VCaP (cell line): ENCODE results near the gene PIK3C2G.

Experiments
- H3K27ac ChIP-seq: fragments of 450-650 bp; 2 replicates; pipeline ENCODE4 v1.5.1; 2017
- TF ChIP-seq, protein P1 (sequence below): fragments of 450-650 bp; conservative IDR thresholded peaks from 2 replicates; pipeline ENCODE4 v1.5.1; 2017; ENCODE audit warnings: mild to moderate bottlenecking, moderate library complexity

The PIK3C2G gene

DNA sequence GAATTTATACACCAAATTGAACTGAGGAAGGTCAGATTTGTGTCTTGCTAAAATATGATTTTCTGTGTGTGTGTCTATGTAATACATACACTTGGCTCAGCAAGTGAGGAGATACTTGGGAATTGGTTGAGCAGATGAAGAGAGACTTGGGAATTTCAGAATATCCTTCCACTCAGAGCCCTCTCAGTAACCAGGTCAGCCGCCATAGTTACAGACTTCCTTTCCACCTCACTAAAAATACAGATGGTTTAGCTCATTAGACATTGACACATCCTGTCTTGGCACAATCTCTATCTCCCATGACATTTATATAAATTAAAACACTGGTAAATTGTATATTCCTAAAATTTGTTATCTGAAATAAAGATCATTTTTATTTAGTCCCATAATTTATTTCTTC, 15.9 kb downstream of the PIK3C2G start:
- H3K27ac ChIP-seq = no peak overlapping the region
- TF ChIP-seq, protein P1, sequence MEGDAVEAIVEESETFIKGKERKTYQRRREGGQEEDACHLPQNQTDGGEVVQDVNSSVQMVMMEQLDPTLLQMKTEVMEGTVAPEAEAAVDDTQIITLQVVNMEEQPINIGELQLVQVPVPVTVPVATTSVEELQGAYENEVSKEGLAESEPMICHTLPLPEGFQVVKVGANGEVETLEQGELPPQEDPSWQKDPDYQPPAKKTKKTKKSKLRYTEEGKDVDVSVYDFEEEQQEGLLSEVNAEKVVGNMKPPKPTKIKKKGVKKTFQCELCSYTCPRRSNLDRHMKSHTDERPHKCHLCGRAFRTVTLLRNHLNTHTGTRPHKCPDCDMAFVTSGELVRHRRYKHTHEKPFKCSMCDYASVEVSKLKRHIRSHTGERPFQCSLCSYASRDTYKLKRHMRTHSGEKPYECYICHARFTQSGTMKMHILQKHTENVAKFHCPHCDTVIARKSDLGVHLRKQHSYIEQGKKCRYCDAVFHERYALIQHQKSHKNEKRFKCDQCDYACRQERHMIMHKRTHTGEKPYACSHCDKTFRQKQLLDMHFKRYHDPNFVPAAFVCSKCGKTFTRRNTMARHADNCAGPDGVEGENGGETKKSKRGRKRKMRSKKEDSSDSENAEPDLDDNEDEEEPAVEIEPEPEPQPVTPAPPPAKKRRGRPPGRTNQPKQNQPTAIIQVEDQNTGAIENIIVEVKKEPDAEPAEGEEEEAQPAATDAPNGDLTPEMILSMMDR = no peak

DNA sequence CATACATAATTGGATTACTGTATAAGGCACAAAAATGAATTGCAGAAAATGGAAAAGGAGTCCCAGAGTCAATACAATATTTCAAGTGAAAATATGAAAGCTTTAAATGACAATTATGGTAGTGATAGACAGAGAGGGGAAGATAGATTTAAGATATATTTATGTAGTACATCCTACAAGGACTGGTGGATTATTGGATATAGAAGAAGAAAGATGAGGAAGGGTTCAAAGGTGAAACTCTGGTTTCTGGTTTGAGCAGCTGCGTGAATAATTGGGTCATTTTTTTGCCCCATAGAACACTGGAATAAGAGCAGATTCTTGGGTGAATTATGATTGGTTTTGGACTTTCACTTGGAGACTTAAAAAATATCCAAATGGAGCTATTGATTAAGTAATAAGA, 19.4 kb downstream of the PIK3C2G start:
- H3K27ac ChIP-seq = no peak overlapping the region
- TF ChIP-seq, protein P1 = no peak

DNA sequence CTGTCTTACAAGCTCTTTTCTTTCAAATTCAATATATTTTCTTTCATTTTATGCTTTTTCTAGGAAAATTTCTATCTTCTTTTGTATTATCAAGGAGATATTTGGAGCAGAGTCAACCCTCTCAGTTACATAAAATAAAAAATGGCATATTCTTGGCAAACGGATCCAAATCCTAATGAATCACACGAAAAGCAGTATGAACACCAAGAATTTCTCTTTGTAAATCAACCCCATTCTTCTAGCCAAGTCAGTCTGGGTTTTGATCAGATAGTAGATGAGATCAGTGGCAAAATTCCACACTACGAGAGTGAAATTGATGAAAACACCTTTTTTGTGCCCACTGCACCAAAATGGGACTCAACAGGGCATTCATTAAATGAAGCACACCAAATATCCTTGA, 20.6 kb downstream of the PIK3C2G start:
- TF ChIP-seq, protein P1 = no peak
- H3K27ac ChIP-seq = no peak overlapping the region

DNA sequence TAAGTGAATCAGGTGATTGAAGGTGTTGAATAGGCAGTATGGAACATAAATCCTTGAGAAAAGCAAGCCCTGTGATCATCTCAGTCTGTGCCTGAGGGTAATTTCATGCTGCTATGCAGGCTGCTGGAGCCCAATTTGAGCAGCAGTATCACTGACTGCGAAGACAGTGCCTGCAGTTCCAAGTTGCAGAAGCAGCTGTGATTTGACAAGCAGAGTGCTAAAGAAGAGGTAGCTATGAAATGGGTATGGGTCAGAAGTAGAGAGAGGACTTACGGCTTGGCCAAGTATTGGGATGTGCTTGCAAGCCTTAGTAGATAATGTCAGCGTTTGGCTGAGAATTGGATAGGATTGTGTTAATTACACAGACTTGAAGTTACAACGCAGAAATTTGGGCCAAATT, 22.5 kb downstream of the PIK3C2G start:
- no peak overlapping the region for H3K27ac ChIP-seq
- TF ChIP-seq, protein P1 = no peak

DNA sequence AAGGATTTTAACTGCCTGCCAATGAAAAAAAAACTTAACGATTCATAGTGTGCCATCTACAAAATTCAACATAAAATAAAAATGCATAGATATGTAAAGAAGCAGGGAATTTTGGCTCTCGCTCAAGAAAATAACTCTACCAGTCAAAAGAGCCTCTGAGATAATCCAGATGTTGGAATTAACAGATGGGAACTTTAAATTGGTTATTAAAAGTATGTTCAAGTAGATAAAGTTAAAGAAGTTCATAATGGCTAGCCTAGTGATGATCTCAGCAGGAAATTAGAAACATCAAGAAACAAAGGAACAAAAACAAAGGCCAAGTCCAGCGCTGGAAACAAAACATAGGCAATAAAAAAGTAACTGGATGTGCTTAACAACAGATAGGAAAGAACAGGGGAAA, 23.1 kb downstream of the PIK3C2G start:
- H3K27ac ChIP-seq = no peak overlapping the region

DNA sequence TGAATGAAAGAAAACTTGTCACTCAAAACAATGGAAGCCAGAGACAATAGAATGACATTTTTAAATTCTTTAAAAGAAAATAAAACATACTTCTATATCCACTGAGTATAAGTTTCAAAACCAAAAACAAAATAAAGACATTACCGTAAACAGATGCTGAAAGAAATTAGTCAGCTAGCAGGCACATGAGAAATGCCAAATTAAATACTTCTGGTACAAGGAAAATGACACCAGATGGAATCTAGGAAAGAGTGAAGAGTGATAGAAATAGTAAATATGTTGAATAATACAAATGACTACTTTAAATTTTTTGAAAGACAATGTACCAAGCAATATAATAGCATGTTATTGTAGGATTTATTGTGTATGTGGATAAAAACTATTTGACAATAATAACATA, 23.8 kb downstream of the PIK3C2G start:
- TF ChIP-seq, protein P1 = no peak
- H3K27ac ChIP-seq = no peak overlapping the region

More for the DNA sequence above, 23.1 kb downstream of the PIK3C2G start:
- TF ChIP-seq, protein P1 = no peak

DNA sequence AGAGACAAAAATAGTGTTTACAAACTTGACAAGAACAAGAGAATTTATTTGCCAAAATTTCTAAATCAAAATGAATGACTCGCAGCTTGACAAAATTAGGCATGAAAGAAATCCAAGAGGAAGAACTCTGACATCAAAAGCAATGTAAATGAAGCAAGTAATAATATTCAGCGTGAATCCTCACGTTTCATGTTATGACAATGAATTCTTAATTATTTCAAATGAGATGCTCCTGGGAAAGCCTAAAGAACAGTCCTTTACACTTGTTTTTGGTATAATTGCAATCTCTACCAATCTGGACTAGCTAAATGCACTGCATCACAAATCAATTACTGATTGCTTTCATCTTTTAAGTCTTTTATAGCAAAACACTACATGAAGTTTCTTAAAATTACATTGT, 29.1 kb downstream of the PIK3C2G start:
- TF ChIP-seq, protein P1 = no peak
- no peak overlapping the region for H3K27ac ChIP-seq

DNA sequence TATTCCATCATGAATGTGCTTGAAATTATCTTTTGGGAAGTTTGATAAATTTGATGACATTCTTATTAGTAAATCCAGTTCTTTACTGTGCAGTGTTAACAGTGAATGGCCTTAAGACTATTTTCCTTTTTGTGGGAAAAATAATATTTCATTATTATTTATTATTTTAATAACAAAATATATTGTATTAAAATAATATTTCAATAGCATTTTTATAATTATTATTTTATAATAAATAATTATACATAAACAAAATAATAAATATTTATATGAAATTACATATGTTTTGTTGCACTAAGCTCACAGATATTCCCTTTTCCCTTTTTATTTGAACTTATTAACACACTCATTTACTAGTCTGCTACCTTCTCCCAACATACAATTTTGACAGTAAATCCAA, 33.6 kb downstream of the PIK3C2G start:
- TF ChIP-seq, protein P1 = no peak
- H3K27ac ChIP-seq = no peak overlapping the region
